B cell (primary cell): ENCODE measurements around the gene TM9SF4.

Experiments
- CTCF ChIP-seq: fragments of 200-600 bp; IDR thresholded peaks from one replicate; pipeline ENCODE4 v1.8.0; 2022; ENCODE audit warnings: antibody characterized with exemption, mild to moderate bottlenecking
- EZH2 ChIP-seq: IDR thresholded peaks from 2 replicates; pipeline ENCODE4 v1.6.1; 2012; ENCODE audit warnings: borderline replicate concordance, low read depth, mild to moderate bottlenecking, moderate library complexity, low read length; ENCODE audit not compliant: insufficient read depth, poor library complexity, severe bottlenecking

GRCh38 chr20:32063695-32064094 is 45.8 kb upstream of the TM9SF4 start:
- TF ChIP-seq CTCF (no peak), EZH2 (no peak)
